Measurements from ENCODE around the gene TLK1. TPM values are rescaled to one million over a fixed set of nuclear protein-coding genes. Genes with fewer than 3 reads are reported as not detected.

TLK1 gene
- total RNA-seq, 2 experiments from 2014 or later: 81.3 to 83.2 TPM

Other genes starting within 250 kb of the TLK1 start
- 10 to 100 TPM; 45.3 to 64.4 TPM for gene GORASP2, start 231.6 kb downstream of the TLK1 start, total RNA-seq